Neural crest cell (in vitro differentiated cells): ENCODE data around the gene NPSR1. TPM values are rescaled to one million over a fixed set of nuclear protein-coding genes. Genes with fewer than 3 reads are reported as not detected.
"Not testable (repeated sequence)": the region's sequence is repeated elsewhere in the genome, so short reads cannot be mapped to it uniquely, and the experiment has no call there.

Experiments used
- DNase-seq: peaks from one replicate; pipeline ENCODE4 v3.0.0; 2021; ENCODE audit warnings: low read depth, mixed read lengths, low spot score
- H3K27ac Mint-ChIP-seq: one replicate; pipeline ENCODE4 v1.8.0; 2021; ENCODE audit warnings: mild to moderate bottlenecking, mixed read lengths; ENCODE audit not compliant: unreplicated experiment
- H3K27me3 Mint-ChIP-seq: 2 replicates; pipeline ENCODE4 v1.8.0; 2021; ENCODE audit warnings: low read depth, mild to moderate bottlenecking, mixed read lengths
- H3K36me3 Mint-ChIP-seq: 2 replicates; pipeline ENCODE4 v1.8.0; 2021; ENCODE audit warnings: low read depth, mild to moderate bottlenecking, mixed read lengths
- H3K4me1 Mint-ChIP-seq: 2 replicates; pipeline ENCODE4 v1.8.0; 2021; ENCODE audit warnings: mixed read lengths
- H3K4me3 Mint-ChIP-seq: one replicate; pipeline ENCODE4 v1.8.0; 2021; ENCODE audit warnings: mild to moderate bottlenecking, mixed read lengths
- H3K9me3 Mint-ChIP-seq: 2 replicates; pipeline ENCODE4 v1.8.0; 2021; ENCODE audit warnings: mixed read lengths
- CTCF ChIP-seq: fragments of 200-600 bp; sonication (generic); conservative IDR thresholded peaks from 2 replicates; pipeline ENCODE4 v1.5.0; 2021; ENCODE audit warnings: antibody characterized with exemption, mild to moderate bottlenecking
- total RNA-seq: library from RNA; stranded (reverse); gene quantifications from 2 replicates; pipeline ENCODE4 v1.2.1, GENCODE V29; 2021

Gene NPSR1
- total RNA-seq, 1 donor from 2014 or later: not detected

- peaks cover 10% of the 10 kb centered on the region for H3K36me3 Mint-ChIP-seq
Observed at GRCh38 chr7:34780546-34780945, 122.5 kb downstream of the NPSR1 start.

GRCh38 chr7:34787586-34787985 is 129.6 kb downstream of the NPSR1 start:
- no peak for DNase-seq
- no peaks in the 10 kb centered on the region for H3K27me3 Mint-ChIP-seq
- peaks cover 7% of the 10 kb centered on the region for H3K36me3 Mint-ChIP-seq
- H3K4me1 Mint-ChIP-seq: no peaks in the 10 kb centered on the region
- H3K27ac Mint-ChIP-seq: no peak overlapping the region
- H3K4me3 Mint-ChIP-seq: no peak overlapping the region
- peaks cover 7% of the 10 kb centered on the region for H3K9me3 Mint-ChIP-seq
- TF ChIP-seq CTCF: no peak

More at GRCh38 chr7:34780546-34780945, 122.5 kb downstream of the NPSR1 start:
- no peak for TF ChIP-seq CTCF
- no peak for DNase-seq
- no peak overlapping the region for H3K4me3 Mint-ChIP-seq
- no peaks in the 10 kb centered on the region for H3K27me3 Mint-ChIP-seq
- H3K27ac Mint-ChIP-seq: no peak overlapping the region
- H3K4me1 Mint-ChIP-seq: no peaks in the 10 kb centered on the region
- peaks cover 13% of the 10 kb centered on the region for H3K9me3 Mint-ChIP-seq

DNA sequence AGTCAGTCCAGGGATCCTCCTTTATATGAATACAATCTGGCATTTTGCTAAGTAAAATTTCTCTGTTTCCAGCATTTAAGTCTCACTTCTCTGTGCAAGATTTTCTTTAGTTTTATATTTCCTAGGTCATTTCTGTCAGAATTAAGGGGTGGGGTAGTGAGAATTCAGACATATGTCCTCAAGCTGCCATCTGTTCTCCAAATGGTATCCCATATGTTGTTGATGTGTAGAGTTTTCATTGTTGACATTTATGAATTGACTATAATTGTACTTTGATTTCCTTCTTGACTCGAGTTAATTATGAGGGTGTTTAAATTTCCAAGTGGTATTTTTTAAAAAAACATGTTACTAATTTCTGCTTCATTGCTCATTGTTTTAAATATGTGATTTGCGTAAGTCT is 148.8 kb downstream of the NPSR1 start:
- H3K27ac Mint-ChIP-seq: no peak overlapping the region
- H3K36me3 Mint-ChIP-seq: no peaks in the 10 kb centered on the region
- H3K27me3 Mint-ChIP-seq: no peaks in the 10 kb centered on the region
- TF ChIP-seq CTCF: no peak
- no peak for DNase-seq
- no peaks in the 10 kb centered on the region for H3K9me3 Mint-ChIP-seq
- no peaks in the 10 kb centered on the region for H3K4me1 Mint-ChIP-seq
- H3K4me3 Mint-ChIP-seq: no peak overlapping the region

DNA sequence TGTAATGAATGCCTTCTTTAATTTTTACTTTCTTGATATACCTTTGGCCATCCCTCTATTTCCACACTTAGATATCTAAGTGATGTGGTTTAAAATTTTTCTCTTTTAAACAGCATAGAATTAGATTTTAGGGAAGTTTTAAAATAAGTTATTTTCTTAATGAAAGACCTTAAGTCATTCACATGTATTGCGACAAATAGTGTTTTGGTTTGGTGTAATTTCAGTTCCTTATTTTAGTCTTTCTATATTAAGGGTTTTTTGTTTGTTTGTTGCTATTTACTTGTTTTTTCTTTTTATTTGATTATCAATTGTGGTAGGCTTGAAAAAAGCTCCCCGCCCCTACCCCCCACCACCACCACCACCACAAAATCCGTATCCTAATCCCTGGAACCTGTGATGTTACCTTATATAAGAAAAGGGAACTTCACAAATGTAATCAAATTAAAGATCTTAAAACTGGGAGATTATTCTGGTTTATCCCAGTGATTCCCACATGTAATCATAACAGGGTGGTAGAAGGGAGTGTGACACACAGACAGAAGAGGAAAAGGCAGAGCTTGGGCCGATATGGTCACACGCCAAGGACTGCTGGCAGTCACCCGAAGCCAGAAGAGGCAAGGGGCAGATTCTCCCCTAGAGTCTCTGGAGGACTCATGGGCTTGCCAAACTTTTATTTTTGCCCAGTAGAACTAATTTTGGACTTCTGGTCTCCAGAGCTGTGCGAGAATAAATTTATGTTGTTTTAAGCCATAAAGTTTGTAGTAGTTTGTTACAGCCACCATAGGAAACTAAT is 149.7 kb downstream of the NPSR1 start:
- Mint-ChIP-seq H3K4me3 (no peak overlapping the region), H3K27me3 (no peaks in the 10 kb centered on the region), H3K27ac (no peak overlapping the region), H3K36me3 (no peaks in the 10 kb centered on the region), H3K9me3 (no peaks in the 10 kb centered on the region), H3K4me1 (no peaks in the 10 kb centered on the region)
- TF ChIP-seq CTCF: no peak
- no peak for DNase-seq

- not testable (repeated sequence) for H3K4me3 Mint-ChIP-seq, H3K4me1 Mint-ChIP-seq, H3K27ac Mint-ChIP-seq, DNase-seq, H3K36me3 Mint-ChIP-seq, H3K9me3 Mint-ChIP-seq, H3K27me3 Mint-ChIP-seq
Observed at GRCh38 chr7:34814203-34814842, 156.3 kb downstream of the NPSR1 start.

DNA sequence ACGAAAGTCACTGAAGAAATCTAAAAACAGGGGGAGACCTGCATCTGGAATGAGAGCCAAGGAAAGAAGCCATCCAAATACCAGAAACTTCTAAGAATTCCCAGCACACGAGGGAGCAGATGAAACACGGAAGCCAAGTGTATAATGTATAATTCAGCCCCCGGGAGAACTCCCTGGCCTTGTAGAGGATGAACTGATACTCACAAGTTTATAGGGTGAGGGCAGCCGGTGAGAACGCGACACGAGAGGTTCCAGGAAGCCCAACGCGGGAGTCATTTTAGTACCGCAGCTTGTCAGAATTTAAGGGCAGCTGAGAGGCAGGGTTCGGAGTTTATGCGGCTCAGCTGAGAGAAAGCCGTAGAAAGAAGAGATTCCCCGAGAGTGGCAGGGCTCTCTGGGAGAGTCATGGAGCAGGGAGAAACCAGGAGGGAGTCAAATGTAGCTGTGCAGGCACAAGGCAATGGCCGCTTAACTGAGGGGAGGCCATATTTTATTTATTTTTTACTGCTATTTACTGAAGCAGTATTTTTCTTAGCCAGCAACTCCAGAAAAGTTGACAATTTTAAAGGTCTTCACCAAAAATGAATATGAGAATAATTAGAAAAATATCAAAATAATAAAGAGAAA is 164.0 kb downstream of the NPSR1 start:
- Mint-ChIP-seq H3K27me3 (no peaks in the 10 kb centered on the region), H3K9me3 (peaks cover 2% of the 10 kb centered on the region), H3K36me3 (no peaks in the 10 kb centered on the region), H3K4me3 (no peak overlapping the region), H3K27ac (no peak overlapping the region), H3K4me1 (no peaks in the 10 kb centered on the region)
- DNase-seq: no peak
- no peak for TF ChIP-seq CTCF
